ENCODE measurements around the gene ZFX. TPM values are rescaled to one million over a fixed set of nuclear protein-coding genes. Genes with fewer than 3 reads are reported as not detected.

ZFX gene
- total and polyA plus RNA-seq, 2 of the 8 experiments (the other 6 are each of a cell fraction or from before 2014, with no cell fraction given), result 2.8 to 22.0 TPM

DNA sequence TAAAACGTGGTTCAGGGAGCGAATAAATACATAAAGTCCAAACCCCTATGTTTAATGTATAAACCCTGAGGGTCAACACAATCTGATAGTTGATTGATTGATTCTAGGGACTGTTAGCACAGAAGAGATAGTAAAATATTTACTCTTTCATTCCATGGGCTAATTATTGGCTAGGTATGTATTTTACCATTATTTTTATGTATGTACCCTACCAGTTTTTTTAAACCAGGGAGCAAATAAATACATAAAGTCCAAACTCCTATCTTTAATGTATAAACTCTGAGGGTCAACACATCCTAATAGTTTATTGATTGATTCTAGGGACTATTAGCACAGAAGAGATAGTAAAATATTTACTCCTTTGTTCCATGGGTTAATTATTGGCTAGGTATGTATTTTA lies 40.0 kb downstream of the ZFX start:
- H4K20me1 ChIP-seq (replicated peaks in 1 of 2; ENCODE audit: control insufficient read depth in 1 of 2, insufficient read depth in 2 of 2, low read length in 2 of 2), result no peaks in the 10 kb centered on the region
- no peak overlapping the region for H3K27ac ChIP-seq (ENCODE audit: low read depth, low read length)
- H3K56ac ChIP-seq (replicated peaks; ENCODE audit: insufficient read length, low read depth, low read length), result no peak overlapping the region
- no peak overlapping the region for H4K91ac ChIP-seq (replicated peaks; ENCODE audit: insufficient read length, low read length)
- no peak overlapping the region for H3K4ac ChIP-seq (replicated peaks; ENCODE audit: insufficient read length, low read depth, low read length)
- no peak overlapping the region for H2BK120ac ChIP-seq (replicated peaks; ENCODE audit: low read depth, low read length)
- H3K23me2 ChIP-seq (ENCODE audit: low read depth, low read length), result no peaks in the 10 kb centered on the region
- H3K9me3 ChIP-seq (ENCODE audit: insufficient read depth in 2 of 2, low read depth in 1 of 2, low read length in 1 of 2), result no peaks in the 10 kb centered on the region
- no peak overlapping the region for H3K23ac ChIP-seq (ENCODE audit: insufficient read length)
- H3K4me3 ChIP-seq (ENCODE audit: extremely low read depth in 1 of 4, insufficient read depth in 2 of 4, low read depth in 3 of 4, low read length in 4 of 4), result no peak overlapping the region
- CTCF ChIA-PET (ENCODE audit: partially characterized antibody), result no interaction called here
- no peak overlapping the region for H2BK12ac ChIP-seq (ENCODE audit: low read depth, low read length)
- H3K36me3 ChIP-seq (ENCODE audit: control insufficient read depth in 2 of 4, insufficient read depth in 4 of 4, low read length in 3 of 4), result no peaks in the 10 kb centered on the region; a peak in 1 of 8 replicates
- H3K9ac ChIP-seq (replicated peaks in 1 of 4; ENCODE audit: extremely low read depth in 1 of 4, low read depth in 3 of 4, low read length in 3 of 4), result no peak overlapping the region
- no peak overlapping the region for H2AFZ ChIP-seq (ENCODE audit: low read length)
- no peak overlapping the region for H2AK5ac ChIP-seq (ENCODE audit: low read depth, low read length)
- no peak overlapping the region for H4K5ac ChIP-seq (ENCODE audit: insufficient read length, low read depth, low read length)
- no peak overlapping the region for H4K8ac ChIP-seq (ENCODE audit: extremely low read depth, insufficient read depth, low read length)
- H3K79me2 ChIP-seq (ENCODE audit: control insufficient read depth in 1 of 2, insufficient read depth in 2 of 2, low read length in 2 of 2), result peaks cover 0 to 51% of the 10 kb centered on the region in 2 experiments; a peak in 2 of 4 replicates
- FAIRE-seq (no peak), DNase-seq (ENCODE audit: low read depth in 1 of 2, low spot score in 2 of 2) (no peak)
- H2BK20ac ChIP-seq (ENCODE audit: low read length), result no peak overlapping the region
- H3K4me2 ChIP-seq (ENCODE audit: insufficient read depth in 1 of 2, low read depth in 2 of 2, low read length in 2 of 2), result no peak overlapping the region
- TF ChIP-seq CBX5 (IDR thresholded peaks at IDR 0.05; ENCODE audit: low read depth, low read length) (no peak), POLR2A (IDR thresholded peaks at IDR 0.05; ENCODE audit: control extremely low read depth in 1 of 2, low read depth in 2 of 2, low read length in 2 of 2) (no peak)
- TF ChIP-seq, protein P1, sequence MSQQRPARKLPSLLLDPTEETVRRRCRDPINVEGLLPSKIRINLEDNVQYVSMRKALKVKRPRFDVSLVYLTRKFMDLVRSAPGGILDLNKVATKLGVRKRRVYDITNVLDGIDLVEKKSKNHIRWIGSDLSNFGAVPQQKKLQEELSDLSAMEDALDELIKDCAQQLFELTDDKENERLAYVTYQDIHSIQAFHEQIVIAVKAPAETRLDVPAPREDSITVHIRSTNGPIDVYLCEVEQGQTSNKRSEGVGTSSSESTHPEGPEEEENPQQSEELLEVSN (IDR thresholded peaks at IDR 0.05), result no peak
- H3K27me3 ChIP-seq (replicated peaks in 1 of 4; ENCODE audit: control insufficient read depth in 3 of 4, extremely low read depth in 1 of 4, insufficient read depth in 3 of 4, low read length in 3 of 4), result no peaks in the 10 kb centered on the region
- H3K4me1 ChIP-seq (replicated peaks in 1 of 4; ENCODE audit: control insufficient read depth in 3 of 4, insufficient read depth in 4 of 4, low read length in 3 of 4), result no peaks in the 10 kb centered on the region
- H2BK5ac ChIP-seq (ENCODE audit: low read depth, low read length), result no peak overlapping the region
- 97% methylated on average over 2 of the region's 2 CpGs; no CpG with 5 or more reads in 1 of the 2 experiments for WGBS, 2 experiments (ENCODE audit: extremely low coverage in 1 of 2, insufficient coverage in 1 of 2, insufficient read length in 1 of 2, insufficient replicate concordance in 2 of 2, low coverage in 1 of 2, low lambda C conversion rate in 2 of 2, missing lambda C conversion rate in 1 of 2)
- H3K18ac ChIP-seq (ENCODE audit: extremely low read depth, low read length), result no peak overlapping the region
- no peak overlapping the region for H3K14ac ChIP-seq (ENCODE audit: insufficient read length)
- no peak overlapping the region for H2BK15ac ChIP-seq (ENCODE audit: low read length)
- 0 out of 2 replicates have a peak, but pooled peaks cover 2% of the 10 kb centered on the region for H3K79me1 ChIP-seq (ENCODE audit: low read depth, low read length)
- POLR2A ChIA-PET (ENCODE audit: partially characterized antibody), result no interaction called here

Measured in H1 (cell line).